Heart right ventricle (tissue), 16 donors: ENCODE data around the gene ERVK3-1. TPM values are rescaled to one million over a fixed set of nuclear protein-coding genes. Genes with fewer than 3 reads are reported as not detected.

Source experiments
- ATAC-seq, 8 donors: fragments of 200-7000 bp; cut with Tn5 transposase; one replicate each; pipeline ENCODE4 v1.9.1; 2020; ENCODE audit warnings: mild to moderate bottlenecking in 8 of 8, moderate library complexity in 8 of 8, moderate number of reproducible peaks in 1 of 8
- DNase-seq, 2 donors: peaks; one replicate each; pipeline ENCODE4 v3.0.0-alpha.2; 2020
- H3K27ac ChIP-seq, 10 donors: fragments of 200-600 bp; sonication (generic) in 2 of 10; one replicate each; pipeline versions ENCODE4 v1.5.0 to v1.8.0; 2020 to 2022; ENCODE audit warnings: mild to moderate bottlenecking in 3 of 10
- H3K27me3 ChIP-seq, 7 donors: fragments of 200-600 bp; one replicate each; pipeline ENCODE4 v1.8.0; 2021 to 2022; ENCODE audit warnings: mild to moderate bottlenecking in 2 of 7
- H3K36me3 ChIP-seq, 9 donors: fragments of 200-600 bp; sonication (generic) in 1 of 9; one replicate each; pipeline versions ENCODE4 v1.5.0 to v1.8.0; 2020 to 2022; ENCODE audit warnings: mild to moderate bottlenecking in 2 of 9
- H3K4me1 ChIP-seq, 9 donors: fragments of 200-600 bp; sonication (generic) in 1 of 9; one replicate each; pipeline versions ENCODE4 v1.5.0 to v1.8.0; 2020 to 2022; ENCODE audit warnings: mild to moderate bottlenecking in 4 of 9
- H3K4me3 ChIP-seq, 10 donors: fragments of 200-600 bp; sonication (generic) in 2 of 10; one replicate each; pipeline versions ENCODE4 v1.5.0 to v1.8.0; 2020 to 2022; ENCODE audit warnings: mild to moderate bottlenecking in 7 of 10, moderate library complexity in 2 of 10
- H3K9me3 ChIP-seq, 11 donors: fragments of 200-600 bp in 10 of 11; sonication (generic) in 2 of 11; one replicate each; pipeline versions ENCODE4 v1.5.0 to v1.8.0; 2013 to 2022; ENCODE audit warnings: mild to moderate bottlenecking in 2 of 11, control low read depth in 1 of 11, moderate library complexity in 1 of 11
- CTCF ChIP-seq, 9 donors: fragments of 200-600 bp; sonication (generic) in 2 of 9; IDR thresholded peaks; one replicate each; pipeline versions ENCODE4 v1.5.0 to v1.8.0; 2021 to 2022; ENCODE audit warnings: antibody characterized with exemption in 9 of 9, mild to moderate bottlenecking in 5 of 9, moderate library complexity in 1 of 9
- WGBS, 2 donors: extraction: QIAGEN DNeasy Blood & Tissue Kit; methylation state at CpG; one replicate each; pipeline ENCODE4 v1.1.7; 2013; ENCODE audit warnings: inconsistent platforms in 1 of 2; 5-methylcytosine and 5-hydroxymethylcytosine counted together
- intact Hi-C, 10 donors: fragments of 100-400 bp; cut with DNase I; formaldehyde crosslinking; loops; one replicate each; pipeline versions ENCODE4 v1.11.1 to v1.14.2; 2022
- polyA plus RNA-seq, 2 donors: library from polyadenylated mRNA; stranded (reverse); fragments of 200-250 nt; gene quantifications; one replicate each; pipeline ENCODE4 v1.2.3, GENCODE V29; 2013
- total RNA-seq, 10 donors: library from RNA; stranded (reverse); fragmentation: NEBNext Ultra II Directional in 3 of 10; extraction: Animal tissue kit (Norgen Biotek cat#: 25700) in 3 of 10; gene quantifications; one replicate each; pipeline versions ENCODE4 v1.2.1 to v1.2.4, GENCODE V29; 2021 to 2023
- donor health status: Arrhythmogenic right ventricular cardiomyopathy.
- donor health status: ischemic (EF 13 %, LVEDD 7.1; RV severe dilation, severe dysfunction).
- donor health status: healthy with polysubstance abuse.
- donor health status: DM: no; HTN: yes; CAD: no.
- donor health status: DM: no; HTN: no; CAD: no.
- donor health status: ischemic (EF 25% LVEDD 6.9; RV normal size, moderate dysfunction).
- donor health status: ischemic (EF 25% LVEDD 5.7; RV mildly dilated, moderate dysfunction).
- donor health status: healthy.
- donor health status: DM: yes; HTN: yes; CAD: no.
- donor health status: Ischemic cardiomyopathy.
- donor health status: ischemic (EF 35%, LVEDD 5.7; RV mildly dilated, moderate dysfunction).
- donor health status: nonischemic (EF 11% LVEDD 7.7; RV severe dilation, severe dysfunction).
- donor health status: DM: yes; HTN: yes; CAD: no.
- donor health status: PGD.
- donor health status: ischemic (EF 29% LVEDD 5.4; RV normal size, mild dysfunction).
- donor health status: nonischemic (EF 23%, LVEDD 6.1; RV moderate dilation, normal function).

The ERVK3-1 gene
- total and polyA plus RNA-seq, 12 donors: 14.4 to 57.5 (median 19.4) TPM

DNA sequence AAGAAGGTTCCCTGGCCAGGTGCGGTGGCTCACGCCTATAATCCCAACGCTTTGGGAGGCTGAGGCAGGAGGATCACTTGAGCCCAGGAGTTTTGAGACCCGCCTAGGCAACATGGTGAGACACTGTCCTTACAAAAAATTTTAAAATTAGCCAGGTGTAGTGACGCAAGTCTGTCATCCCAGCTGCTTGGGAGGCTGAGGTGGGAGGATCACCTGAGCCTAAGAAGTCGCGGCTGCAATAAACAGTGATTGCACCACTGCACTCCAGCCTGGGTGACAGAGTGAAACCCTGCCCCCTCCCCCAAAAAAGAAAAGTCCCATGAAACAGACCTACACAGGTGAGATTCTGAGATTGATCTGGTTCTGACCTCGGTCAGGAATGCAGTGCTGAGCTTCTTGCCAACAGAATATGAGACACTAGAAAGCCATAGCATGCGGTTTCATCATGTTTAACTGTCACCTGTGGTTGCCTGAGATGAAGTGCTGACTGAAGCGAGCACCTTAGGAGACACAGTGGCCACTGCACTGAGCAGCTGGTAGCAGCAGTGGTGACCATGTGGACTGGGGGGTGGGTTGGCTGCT is 50.1 kb downstream of the ERVK3-1 start:
- H3K4me3 ChIP-seq: peak overlapping the region in 4 of 10 donors; percentile 55 to 61 (median 58)
- H3K27me3 ChIP-seq: peaks cover 6 to 65% (median 41%) of the 10 kb centered on the region in 7 donors

GRCh38 chr19:58355908-58356765 is 51.0 kb downstream of the ERVK3-1 start:
- 6 to 7% methylated on average over 94 of the region's 94 CpGs for WGBS, 2 donors
- ATAC-seq: peak; percentile 16 to 42 (median 32)
- peak overlapping the region; percentile 36 to 61 (median 50) for H3K4me3 ChIP-seq
- no peaks in the 10 kb centered on the region for H3K36me3 ChIP-seq
- H3K27me3 ChIP-seq: peaks cover 6 to 57% (median 34%) of the 10 kb centered on the region in 7 donors
- no peak for DNase-seq
- TF ChIP-seq CTCF (IDR thresholded peaks at IDR 0.05): no peak
- H3K27ac ChIP-seq: peak overlapping the region in 4 of 10 donors; percentile 12 to 34 (median 32)
- intact Hi-C loops: no loop called here
- H3K4me1 ChIP-seq: peaks cover 0 to 29% (median 21%) of the 10 kb centered on the region in 9 donors
- no peaks in the 10 kb centered on the region for H3K9me3 ChIP-seq

More for the DNA sequence above, 50.1 kb downstream of the ERVK3-1 start:
- no peaks in the 10 kb centered on the region for H3K9me3 ChIP-seq
- intact Hi-C loops: no loop called here
- ATAC-seq: no peak
- no peak for DNase-seq
- peaks cover 4 to 37% (median 26%) of the 10 kb centered on the region in 9 donors for H3K4me1 ChIP-seq
- H3K27ac ChIP-seq: no peak overlapping the region
- 93 to 95% methylated on average over 10 of the region's 10 CpGs for WGBS, 2 donors
- TF ChIP-seq CTCF (IDR thresholded peaks at IDR 0.05): no peak
- peaks cover 0 to 3% (median 0%) of the 10 kb centered on the region in 9 donors for H3K36me3 ChIP-seq

GRCh38 chr19:58356766-58357480 is 51.7 kb downstream of the ERVK3-1 start:
- intact Hi-C loops: no loop called here
- peak overlapping the region; percentile 36 to 61 (median 50) for H3K4me3 ChIP-seq
- peaks cover 6 to 49% (median 29%) of the 10 kb centered on the region in 7 donors for H3K27me3 ChIP-seq
- peak overlapping the region in 3 of 10 donors; percentile 12 to 34 (median 31) for H3K27ac ChIP-seq
- DNase-seq (no peak), ATAC-seq (peak in 6 of 8 donors; percentile 3 to 12 (median 8))
- no peak for TF ChIP-seq CTCF (IDR thresholded peaks at IDR 0.05)
- H3K4me1 ChIP-seq: peaks cover 3 to 36% (median 27%) of the 10 kb centered on the region in 9 donors
- no peaks in the 10 kb centered on the region for H3K36me3 ChIP-seq
- H3K9me3 ChIP-seq: no peaks in the 10 kb centered on the region
- 13 to 15% methylated on average over 73 to 75 of the region's 75 CpGs for whole genome bisulfite sequencing, 2 donors
